ENCODE measurements around the gene STX16. TPM values are rescaled to one million over a fixed set of nuclear protein-coding genes. Genes with fewer than 3 reads are reported as not detected.

STX16 gene
- total RNA-seq, 1 donor from 2014 or later, result 66.9 TPM

DNA sequence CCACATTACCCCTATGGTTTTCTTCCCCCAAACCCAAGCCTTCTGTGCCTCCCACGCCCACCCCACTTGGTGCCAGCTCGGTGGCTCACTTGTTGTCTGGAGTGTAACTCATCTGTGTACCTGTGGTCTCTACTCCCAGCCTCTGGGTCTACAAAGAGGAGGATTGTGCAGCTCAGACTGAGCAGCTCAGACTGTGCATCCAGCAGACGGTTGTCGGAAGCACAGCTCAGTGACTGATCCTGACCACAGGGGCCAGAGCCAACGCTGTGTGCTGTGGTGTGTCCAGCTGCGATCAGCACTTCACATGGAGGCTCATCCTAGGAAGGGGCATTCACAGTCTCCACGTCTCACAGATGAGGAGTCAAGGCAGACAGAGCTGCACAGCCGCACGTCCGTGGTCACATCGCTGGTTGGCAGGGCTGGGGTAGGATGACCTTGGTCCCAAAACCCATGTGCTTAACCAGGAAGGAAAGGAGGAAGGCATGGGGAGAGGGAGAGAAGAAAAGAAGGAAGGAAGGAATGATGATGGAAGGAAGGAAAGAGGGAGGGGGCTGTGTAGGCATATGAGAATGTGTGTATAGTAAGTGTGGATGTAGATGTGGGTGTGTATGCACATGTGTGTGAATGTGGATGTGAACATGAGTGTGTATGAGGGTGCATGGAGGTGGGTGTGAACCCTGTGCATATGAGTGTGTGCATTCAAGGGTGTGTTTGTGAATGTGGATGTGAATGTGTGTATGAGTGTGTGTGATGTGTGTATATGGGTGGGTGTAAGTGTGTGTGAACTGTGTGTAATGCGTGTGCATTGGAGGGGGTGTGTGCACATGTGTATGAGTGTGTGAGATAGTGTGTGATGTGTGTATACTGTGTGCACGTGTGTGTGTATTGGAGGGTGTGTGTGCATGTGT lies 28.2 kb upstream of the STX16 start:
- TF ChIP-seq, protein P1, sequence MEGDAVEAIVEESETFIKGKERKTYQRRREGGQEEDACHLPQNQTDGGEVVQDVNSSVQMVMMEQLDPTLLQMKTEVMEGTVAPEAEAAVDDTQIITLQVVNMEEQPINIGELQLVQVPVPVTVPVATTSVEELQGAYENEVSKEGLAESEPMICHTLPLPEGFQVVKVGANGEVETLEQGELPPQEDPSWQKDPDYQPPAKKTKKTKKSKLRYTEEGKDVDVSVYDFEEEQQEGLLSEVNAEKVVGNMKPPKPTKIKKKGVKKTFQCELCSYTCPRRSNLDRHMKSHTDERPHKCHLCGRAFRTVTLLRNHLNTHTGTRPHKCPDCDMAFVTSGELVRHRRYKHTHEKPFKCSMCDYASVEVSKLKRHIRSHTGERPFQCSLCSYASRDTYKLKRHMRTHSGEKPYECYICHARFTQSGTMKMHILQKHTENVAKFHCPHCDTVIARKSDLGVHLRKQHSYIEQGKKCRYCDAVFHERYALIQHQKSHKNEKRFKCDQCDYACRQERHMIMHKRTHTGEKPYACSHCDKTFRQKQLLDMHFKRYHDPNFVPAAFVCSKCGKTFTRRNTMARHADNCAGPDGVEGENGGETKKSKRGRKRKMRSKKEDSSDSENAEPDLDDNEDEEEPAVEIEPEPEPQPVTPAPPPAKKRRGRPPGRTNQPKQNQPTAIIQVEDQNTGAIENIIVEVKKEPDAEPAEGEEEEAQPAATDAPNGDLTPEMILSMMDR (IDR thresholded peaks at IDR 0.05), result no peak
- H3K27me3 Mint-ChIP-seq (ENCODE audit: unreplicated experiment), result no peaks in the 10 kb centered on the region
- peaks cover 39% of the 10 kb centered on the region for H3K4me1 Mint-ChIP-seq (ENCODE audit: unreplicated experiment)
- no peak overlapping the region for H3K27ac Mint-ChIP-seq (ENCODE audit: unreplicated experiment)
- no peaks in the 10 kb centered on the region for H3K36me3 Mint-ChIP-seq (ENCODE audit: unreplicated experiment)
- no peak for DNase-seq (ENCODE audit: extremely low spot score, unreplicated experiment)
- peaks cover 6% of the 10 kb centered on the region for H3K9me3 Mint-ChIP-seq (ENCODE audit: unreplicated experiment)
- no peak overlapping the region for H3K4me3 Mint-ChIP-seq (ENCODE audit: unreplicated experiment)

DNA sequence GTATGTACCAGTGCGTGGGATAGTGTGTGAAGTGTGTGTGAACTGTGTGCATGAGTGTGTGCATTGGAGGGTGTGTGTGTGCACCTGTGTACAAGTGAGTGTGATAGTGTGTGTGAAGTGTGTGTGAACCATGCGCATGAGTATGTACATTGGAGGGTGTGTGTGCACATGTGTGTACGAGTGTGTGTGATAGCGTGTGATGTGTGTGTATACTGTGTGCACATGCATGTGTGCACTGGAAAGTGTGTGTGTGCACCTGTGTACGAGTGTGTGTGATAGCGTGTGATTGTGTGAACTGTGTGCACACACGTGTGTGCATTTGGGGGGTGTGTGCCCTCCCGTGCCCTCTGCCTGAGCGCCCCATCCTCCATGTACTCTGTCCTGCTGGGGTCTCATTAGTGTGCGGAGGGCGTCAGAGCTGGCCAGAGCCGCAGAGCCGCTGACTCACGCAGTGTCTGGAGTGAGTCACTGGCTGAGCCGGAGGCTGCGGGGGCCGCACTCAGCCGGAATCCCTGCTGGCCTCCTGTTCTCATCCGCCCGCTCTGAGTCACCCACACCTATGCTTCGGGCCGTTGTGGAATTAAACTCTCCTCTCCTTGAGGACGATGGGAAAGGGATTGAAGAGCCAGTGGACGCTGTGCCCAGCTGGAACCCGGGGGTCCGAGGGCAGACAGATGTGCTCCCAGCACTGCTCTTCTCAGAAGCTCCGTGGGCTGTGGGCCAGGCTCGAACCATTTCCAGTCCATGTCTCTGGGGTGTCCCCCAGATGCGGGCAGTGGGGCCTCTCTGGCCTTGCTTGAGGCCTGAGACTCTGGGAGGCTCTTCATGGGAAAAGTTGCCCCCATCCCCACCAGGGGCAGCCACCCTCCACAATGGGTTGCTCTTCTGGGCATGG lies 27.3 kb upstream of the STX16 start:
- H3K27me3 Mint-ChIP-seq (ENCODE audit: unreplicated experiment), result no peaks in the 10 kb centered on the region
- peaks cover 30% of the 10 kb centered on the region for H3K4me1 Mint-ChIP-seq (ENCODE audit: unreplicated experiment)
- TF ChIP-seq, protein P1 (IDR thresholded peaks at IDR 0.05), result no peak
- H3K27ac Mint-ChIP-seq (ENCODE audit: unreplicated experiment), result no peak overlapping the region
- no peak overlapping the region for H3K4me3 Mint-ChIP-seq (ENCODE audit: unreplicated experiment)
- no peaks in the 10 kb centered on the region for H3K36me3 Mint-ChIP-seq (ENCODE audit: unreplicated experiment)
- peak; percentile 94 for DNase-seq (ENCODE audit: extremely low spot score, unreplicated experiment)
- peaks cover 6% of the 10 kb centered on the region for H3K9me3 Mint-ChIP-seq (ENCODE audit: unreplicated experiment)

DNA sequence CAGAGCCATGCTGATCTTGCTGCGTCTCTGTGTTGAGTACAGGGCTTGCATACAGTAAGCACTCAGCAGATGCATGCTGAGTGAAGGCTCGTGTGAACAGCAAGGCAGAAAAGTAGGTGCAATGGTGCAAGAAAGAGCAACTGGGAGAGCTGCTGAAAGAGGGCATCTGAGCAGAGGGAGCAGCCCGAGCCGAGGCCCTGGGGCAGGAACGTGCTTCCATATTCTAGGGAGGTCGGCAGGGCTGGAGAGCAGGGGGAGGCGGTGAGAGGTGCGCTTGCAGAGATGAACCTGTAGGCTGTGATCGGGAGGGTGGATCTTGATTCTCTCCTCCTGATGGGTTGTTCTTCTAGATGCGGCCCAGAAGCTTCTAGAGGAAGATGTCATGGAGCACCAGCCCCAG lies 26.4 kb upstream of the STX16 start:
- H3K36me3 Mint-ChIP-seq (ENCODE audit: unreplicated experiment), result no peaks in the 10 kb centered on the region
- peaks cover 6% of the 10 kb centered on the region for H3K9me3 Mint-ChIP-seq (ENCODE audit: unreplicated experiment)
- H3K4me3 Mint-ChIP-seq (ENCODE audit: unreplicated experiment), result no peak overlapping the region
- H3K27ac Mint-ChIP-seq (ENCODE audit: unreplicated experiment), result no peak overlapping the region
- H3K4me1 Mint-ChIP-seq (ENCODE audit: unreplicated experiment), result peaks cover 22% of the 10 kb centered on the region
- no peaks in the 10 kb centered on the region for H3K27me3 Mint-ChIP-seq (ENCODE audit: unreplicated experiment)
- DNase-seq (ENCODE audit: extremely low spot score, unreplicated experiment), result no peak
- TF ChIP-seq, protein P1 (IDR thresholded peaks at IDR 0.05), result no peak

DNA sequence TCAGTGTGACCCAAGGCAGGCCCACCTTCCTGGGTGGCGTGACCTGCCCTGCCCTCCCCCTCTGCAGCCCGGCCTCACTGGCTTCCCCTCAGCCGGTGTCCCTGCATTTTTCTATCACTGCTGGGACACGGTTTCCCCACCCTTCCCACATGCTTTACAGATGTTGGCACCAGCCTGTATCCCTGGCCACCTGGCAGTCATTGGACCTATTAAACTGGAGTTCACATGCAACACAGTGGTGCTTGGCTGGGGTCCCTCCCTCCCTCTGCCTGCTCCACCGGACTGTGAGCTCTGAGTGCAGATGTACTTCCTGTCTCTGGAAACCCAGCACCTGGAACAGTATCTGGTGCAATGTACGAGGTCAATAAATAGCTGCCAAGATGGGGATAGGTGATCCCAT lies 25.5 kb upstream of the STX16 start:
- TF ChIP-seq, protein P1 (IDR thresholded peaks at IDR 0.05), result no peak

DNA sequence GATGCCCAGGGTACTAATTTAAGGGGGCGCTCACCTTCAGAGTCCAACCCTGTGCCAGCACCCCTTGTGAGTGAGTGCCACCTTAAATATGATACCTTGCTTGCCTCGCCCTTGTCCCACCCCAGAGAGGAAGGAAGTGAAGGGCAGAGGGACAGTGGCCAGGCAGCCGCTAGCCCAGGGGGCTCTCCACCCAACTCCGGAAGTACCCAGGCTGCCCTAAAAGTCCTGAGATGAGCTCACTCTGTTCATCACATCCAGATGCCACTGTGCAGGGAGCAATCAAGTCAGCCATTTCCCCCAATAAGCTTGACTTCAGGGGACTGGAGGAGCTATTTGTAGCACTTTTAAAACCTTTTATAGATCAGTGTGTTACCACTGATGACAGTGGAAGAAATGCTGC lies 25.0 kb upstream of the STX16 start:
- H3K9me3 Mint-ChIP-seq (ENCODE audit: unreplicated experiment), result peaks cover 6% of the 10 kb centered on the region
- DNase-seq (ENCODE audit: extremely low spot score, unreplicated experiment), result no peak
- H3K36me3 Mint-ChIP-seq (ENCODE audit: unreplicated experiment), result no peaks in the 10 kb centered on the region
- TF ChIP-seq, protein P1 (IDR thresholded peaks at IDR 0.05), result no peak
- H3K4me3 Mint-ChIP-seq (ENCODE audit: unreplicated experiment), result no peak overlapping the region
- peaks cover 21% of the 10 kb centered on the region for H3K4me1 Mint-ChIP-seq (ENCODE audit: unreplicated experiment)
- H3K27ac Mint-ChIP-seq (ENCODE audit: unreplicated experiment), result peak overlapping the region; percentile 61
- no peaks in the 10 kb centered on the region for H3K27me3 Mint-ChIP-seq (ENCODE audit: unreplicated experiment)

More for the DNA sequence above, 25.5 kb upstream of the STX16 start:
- Mint-ChIP-seq H3K27ac (ENCODE audit: unreplicated experiment) (peak overlapping the region; percentile 61), H3K9me3 (ENCODE audit: unreplicated experiment) (peaks cover 6% of the 10 kb centered on the region), H3K36me3 (ENCODE audit: unreplicated experiment) (no peaks in the 10 kb centered on the region), H3K4me3 (ENCODE audit: unreplicated experiment) (no peak overlapping the region), H3K4me1 (ENCODE audit: unreplicated experiment) (peaks cover 21% of the 10 kb centered on the region), H3K27me3 (ENCODE audit: unreplicated experiment) (no peaks in the 10 kb centered on the region)
- DNase-seq (ENCODE audit: extremely low spot score, unreplicated experiment), result no peak
